H7 (cell line): ENCODE measurements around the gene MYO1B. TPM values are rescaled to one million over a fixed set of nuclear protein-coding genes. Genes with fewer than 3 reads are reported as not detected.

Experiments used
- total RNA-seq: library from RNA; depleted of rRNA; stranded (reverse); fragments of >200 nt; shearing (Covaris generic); gene quantifications from 2 replicates; pipeline ENCODE4 v1.2.3, GENCODE V29; 2014; rRNA removed

The MYO1B gene
- total RNA-seq, 1 experiment from 2014 or later = 47.4 TPM

Other genes starting within 250 kb of the MYO1B start
- gene STAT1, start 231.2 kb upstream of the MYO1B start, total RNA-seq = 25.7 and 34.1 TPM in 2 replicates
- 0.41 and 1.5 TPM in 2 replicates for gene STAT4, start 94.4 kb upstream of the MYO1B start, total RNA-seq